KG1 (cell line): Measurements from ENCODE around the gene FOLR3.
"Not testable (repeated sequence)": the region's sequence is repeated elsewhere in the genome, so short reads cannot be mapped to it uniquely, and the experiment has no call there.

ENCODE experiments used
- DNase-seq: peaks from one replicate; lab custom pipeline; 2025; lab: John Stamatoyannopoulos, UW

Gene FOLR3

DNA sequence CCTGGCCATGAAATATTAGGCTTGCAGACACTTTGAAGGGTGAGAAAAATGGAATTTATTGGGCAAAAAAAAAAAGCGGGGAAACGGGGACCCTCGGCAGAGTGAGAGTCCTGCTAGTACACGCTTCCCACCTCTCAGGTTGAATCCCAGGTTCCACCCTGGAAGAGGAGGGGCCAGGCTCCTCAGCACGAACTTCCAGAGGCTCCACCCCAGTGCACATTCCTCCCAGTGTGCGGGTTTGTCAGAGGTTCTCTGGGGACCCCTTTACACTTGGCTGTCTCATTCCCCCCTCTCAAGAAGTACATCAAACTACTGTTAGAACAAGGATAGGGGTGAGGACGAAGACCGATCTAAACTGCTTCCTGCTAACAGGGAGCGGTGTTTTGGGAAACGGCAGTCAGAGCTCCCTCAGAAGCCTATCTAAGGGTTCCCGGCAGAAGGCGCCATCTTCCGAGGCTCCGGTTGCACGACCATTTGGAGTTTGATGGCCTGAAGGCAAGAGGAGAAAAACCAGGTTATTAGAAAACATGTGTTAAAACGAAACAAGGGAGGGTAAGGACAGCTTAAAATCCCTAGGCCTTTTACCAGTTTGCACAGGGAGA, 27.5 kb downstream of the FOLR3 start:
- no peak for DNase-seq

DNA sequence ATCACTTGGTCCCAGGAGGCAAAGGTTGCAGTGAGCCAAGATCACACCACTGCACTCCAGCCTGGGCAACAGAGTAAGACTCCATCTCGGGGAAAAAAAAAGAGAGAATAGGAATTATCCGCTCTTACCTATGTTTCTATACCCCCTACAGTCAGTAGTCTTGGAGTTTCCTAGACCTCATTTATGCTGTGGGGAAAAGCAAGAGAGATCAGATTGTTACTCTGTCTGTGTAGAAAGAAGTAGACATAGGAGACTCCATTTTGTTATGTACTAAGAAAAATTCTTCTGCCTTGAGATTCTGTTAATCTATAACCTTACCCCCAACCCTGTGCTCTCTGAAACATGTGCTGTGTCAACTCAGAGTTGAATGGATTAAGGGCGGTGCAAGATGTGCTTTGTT, 28.7 kb downstream of the FOLR3 start:
- not testable (repeated sequence) for DNase-seq

DNA sequence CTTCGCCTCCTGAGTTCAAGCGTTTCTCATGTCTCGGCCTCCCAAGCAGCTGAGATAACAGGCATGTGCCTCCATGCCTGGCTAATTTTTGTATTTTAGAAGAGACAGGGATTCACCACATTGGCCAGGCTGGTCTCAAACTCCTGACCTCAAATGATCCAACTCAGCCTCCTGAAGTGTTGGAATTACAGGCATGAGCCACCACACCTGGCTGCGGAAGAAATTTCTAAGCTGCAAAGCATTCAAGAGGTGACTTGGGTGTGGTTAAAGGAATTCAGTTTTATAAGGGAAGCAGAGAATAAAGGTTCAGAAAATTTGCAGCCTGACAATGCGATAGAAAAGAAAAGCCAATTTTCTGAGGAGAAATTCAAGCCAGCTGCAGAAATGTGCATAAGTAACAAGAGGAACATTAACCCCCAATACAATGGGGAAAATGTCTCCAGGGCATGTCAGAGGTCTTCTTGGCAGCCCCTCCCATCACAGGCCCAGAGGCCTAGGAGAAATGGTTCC, 33.6 kb downstream of the FOLR3 start:
- not testable (repeated sequence) for DNase-seq

DNA sequence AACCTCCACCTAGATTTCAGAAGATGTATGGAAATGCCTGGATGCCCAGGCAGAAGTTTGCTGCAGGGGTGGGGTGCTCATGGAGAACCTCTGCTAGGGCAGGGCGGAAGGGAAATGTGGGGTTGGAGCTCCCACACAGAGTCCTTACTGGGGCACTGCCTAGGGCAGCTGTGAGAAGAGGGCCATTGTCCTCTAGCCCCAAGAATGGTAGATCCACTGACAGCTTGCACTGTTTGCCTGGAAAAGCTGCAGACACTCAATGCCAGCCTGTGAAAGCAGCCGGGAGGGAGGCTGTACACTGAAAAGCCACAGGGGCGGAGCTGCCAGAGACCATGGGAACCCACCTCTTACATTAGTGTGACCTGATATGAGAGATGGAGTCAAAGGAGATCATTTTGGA, 34.2 kb downstream of the FOLR3 start:
- DNase-seq, result not testable (repeated sequence)

DNA sequence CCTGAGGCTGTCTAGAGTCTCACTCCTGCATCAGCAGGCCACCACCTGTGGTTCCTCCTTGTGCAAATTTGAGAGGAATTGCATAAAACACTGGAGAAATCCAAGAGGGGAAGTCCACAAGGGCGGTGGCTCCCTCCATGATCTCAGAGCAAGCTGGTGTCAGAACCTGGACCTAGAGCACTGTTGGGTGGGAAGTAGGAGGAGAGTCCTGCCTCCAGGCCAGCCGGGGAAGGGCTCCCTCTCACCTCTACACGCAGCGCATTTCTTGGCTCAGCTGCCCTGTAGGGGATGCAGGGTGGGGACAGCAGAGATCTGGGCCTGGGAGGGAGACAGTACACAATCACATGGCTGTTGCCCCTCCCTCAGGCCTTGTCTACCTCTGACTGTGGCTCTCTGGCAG, 36.5 kb downstream of the FOLR3 start:
- not testable (repeated sequence) for DNase-seq

DNA sequence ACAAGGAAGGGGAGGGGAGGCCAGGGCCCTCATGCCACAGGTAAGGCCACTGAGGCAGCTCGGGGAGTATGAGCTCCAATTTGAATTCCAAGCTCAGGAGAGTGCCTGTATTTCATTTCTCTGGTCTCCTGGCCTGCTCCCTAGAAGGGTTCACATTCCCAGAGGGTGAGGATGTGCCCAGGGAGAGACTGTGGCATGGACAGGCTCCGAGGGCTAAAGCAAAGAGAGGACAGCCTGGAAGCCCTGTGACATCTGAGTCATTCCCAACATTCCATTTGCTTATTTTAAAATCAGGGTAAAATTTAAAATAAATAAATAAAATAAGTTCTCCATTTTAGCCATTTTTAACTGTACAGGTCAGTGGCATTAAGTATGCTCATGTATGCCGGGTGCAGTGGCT, 37.8 kb downstream of the FOLR3 start:
- DNase-seq, result no peak

DNA sequence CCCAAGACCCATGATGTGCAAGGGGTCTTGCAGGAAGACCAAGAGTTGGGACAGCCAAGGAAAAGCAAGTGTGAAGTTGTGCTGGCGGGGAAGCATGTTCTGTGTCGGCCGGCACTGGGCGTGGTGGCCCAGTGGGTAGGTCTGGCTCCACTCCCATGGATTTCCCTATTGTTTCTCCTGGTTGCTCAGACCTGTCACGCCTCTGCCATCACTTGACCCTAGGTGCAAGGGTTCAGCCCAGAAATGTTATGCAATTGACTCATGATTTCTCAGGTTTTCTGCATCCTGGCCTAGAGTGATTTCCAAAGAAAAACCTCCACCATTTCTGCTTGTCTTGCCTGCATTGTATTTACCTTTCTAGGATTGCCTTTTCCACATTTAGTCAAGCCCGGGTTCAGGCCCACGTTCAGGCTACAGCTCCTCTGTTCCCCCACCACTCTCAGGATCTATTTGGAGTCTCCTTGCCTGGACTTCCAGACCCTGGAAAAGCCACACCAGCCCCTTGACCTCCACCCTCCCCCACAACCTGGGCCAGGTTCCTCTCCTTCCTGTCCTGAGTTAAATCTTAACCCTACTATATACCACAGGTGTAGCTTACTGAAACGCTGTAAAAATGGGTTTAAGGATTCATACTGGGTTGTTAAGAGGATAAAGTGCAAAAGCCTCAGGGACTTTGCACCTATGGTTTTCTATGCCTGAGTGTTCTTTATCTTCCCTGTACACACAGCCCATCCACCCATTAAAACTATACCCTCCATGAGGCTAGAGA, 39.0 kb downstream of the FOLR3 start:
- no peak for DNase-seq

DNA sequence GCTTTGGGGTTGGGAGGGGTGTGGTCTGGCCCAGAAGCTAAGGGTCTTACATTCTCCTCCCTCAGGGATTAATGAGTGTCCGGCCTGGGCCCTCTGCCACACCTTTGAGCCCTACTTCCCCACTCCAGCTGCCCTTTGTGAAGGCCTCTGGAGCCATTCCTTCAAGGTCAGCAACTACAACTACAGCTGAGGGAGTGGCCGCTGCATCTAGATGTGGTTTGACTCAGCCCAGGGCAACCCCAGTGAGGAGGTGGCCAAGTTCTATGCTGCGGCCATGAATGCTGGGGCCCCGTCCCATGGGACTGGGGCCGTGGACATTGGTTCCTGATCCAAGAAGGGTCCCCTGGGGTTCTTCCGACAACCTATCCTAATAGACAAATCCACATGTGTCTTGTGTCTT, 42.1 kb downstream of the FOLR3 start:
- no peak for DNase-seq

DNA sequence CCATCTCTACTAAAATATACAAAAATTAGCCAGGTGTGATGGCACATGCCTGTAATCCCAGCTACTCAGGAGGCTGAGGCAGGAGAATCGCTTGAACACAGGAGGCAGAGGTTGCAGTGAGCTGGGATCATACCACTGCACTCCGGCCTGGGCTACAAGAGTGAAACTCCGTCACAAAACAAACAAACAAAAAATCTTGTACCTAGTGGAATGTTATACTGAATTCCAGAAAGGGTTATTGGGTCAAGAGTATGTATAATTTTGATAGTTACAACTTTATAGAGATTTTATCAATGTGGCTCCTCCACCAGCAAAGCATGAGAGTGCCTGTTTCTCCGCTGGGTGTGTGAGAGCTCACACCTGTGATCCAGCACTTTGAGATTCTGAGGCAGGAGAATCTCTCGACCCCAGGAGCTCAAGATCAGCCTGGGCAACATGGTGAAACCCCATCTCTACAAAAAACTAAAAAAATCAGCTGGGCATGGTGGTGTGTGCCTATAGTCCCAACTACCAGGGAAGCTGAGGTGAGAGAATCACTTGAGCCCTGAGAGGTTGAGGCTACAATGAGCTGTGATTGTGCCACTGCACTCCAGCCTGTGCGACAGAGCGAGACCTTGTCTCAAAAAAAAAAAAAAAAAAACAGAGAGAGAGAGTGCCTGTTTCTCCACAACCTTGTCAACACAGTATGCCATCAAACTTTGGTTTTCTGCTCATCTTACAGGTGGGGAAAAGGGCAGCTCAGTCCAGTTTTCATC, 43.7 kb downstream of the FOLR3 start:
- no peak for DNase-seq

DNA sequence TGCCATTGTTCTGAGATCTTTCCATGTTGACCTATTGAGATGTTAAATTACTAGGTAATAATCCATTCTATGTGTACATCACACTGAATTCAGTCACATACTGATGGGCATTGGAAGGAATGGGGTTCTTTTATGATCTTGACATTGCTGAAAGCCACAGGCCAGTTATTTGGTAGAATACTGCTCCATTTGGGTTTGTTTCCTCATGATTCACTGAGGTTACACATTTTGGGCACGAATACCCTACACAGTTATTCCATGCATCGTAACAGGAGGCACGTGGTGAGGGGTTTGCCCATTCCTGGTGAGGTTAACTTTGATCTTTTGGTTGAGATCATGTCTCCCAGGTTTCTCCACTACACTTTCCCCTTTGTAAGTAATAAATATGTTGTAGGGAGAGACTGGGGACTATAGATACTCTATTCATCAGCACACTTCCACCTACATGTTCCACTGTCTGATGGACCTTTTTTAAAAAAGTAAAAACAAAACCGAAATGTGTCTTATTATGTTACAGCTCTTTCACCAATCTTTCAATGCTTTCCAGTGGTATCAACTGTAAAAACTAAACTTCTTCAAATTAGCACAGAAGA, 44.4 kb downstream of the FOLR3 start:
- DNase-seq, result no peak

DNA sequence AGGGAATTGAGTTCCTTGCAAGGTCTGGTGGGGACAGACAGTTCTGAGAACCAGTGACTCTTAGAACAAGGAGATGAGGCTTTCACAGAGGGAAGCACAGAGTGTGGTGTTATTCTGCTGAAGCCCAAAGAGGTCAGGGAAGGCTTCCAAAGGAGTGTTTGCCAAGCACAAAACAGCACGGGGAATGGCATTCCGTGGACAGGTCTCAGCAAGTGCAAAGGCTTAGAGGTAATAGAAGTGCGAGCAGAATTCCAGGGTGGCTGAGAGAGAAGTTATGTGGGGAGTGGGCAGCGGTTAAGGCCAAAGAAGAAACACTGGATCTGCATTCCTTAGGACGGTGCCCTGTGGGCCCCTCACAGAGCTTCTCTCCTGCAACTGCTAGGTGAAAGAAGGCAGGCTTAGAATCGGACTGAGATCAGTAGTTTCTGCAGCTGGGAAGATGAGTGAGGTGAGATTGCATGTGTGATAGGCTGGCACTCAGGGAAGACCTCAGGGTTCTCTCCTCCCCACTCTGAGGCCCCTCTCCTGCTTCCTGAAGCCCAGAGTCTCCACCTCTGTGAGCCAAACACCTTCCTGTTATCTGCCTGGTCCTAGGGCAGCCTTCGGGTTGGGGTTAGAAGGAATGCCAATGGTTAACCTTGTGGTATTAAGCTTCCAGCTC, 45.5 kb downstream of the FOLR3 start:
- DNase-seq, result not testable (repeated sequence)

DNA sequence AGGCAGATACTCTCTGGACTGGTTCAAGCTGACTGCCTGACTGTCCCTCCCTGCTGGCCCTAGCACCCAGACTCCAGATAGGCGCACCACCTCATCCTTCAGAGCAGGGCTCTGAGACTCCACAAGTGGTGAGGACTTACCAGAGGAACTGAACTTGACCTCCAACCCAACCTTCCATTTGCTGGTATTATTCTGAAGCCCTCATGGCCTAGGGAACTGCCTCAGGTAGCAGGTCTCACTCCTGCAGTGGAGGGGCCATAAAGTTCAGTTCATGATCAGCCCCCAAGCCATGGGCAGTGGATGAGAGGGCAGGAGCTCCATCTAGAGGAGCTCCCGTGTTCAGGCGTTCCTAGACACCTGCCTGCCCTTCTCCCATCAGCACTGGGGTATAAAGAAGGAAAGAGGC, 46.0 kb downstream of the FOLR3 start:
- not testable (repeated sequence) for DNase-seq

DNA sequence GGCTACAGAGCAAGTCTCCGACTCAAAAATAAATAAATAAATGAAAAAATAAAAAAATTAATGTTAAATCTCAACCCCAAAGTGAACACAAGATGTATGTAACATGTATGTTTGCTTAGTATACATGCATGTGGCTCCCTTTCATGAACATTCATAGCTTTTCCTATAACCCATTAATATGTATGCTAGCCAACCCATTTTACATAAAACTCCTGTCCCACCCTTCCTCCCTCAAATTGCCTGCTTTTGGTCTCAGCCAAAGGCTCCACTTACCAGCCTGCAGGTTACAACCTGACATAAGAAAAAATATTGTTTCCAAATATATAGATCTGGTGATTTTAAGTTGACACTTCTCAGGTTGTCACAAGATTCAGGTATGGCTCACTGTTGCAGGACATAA, 52.7 kb downstream of the FOLR3 start:
- DNase-seq, result no peak
